GM23338 (cell line): Measurements from ENCODE around the gene TAF4B. TPM values are rescaled to one million over a fixed set of nuclear protein-coding genes. Genes with fewer than 3 reads are reported as not detected.
A peak's percentile ranks its signal among the peaks of the same experiment; 100 is the strongest.

ENCODE experiments used
- ATAC-seq: fragments of 200-7000 bp; cut with Tn5 transposase; 3 replicates; pipeline ENCODE4 v1.9.1; 2020
- DNase-seq: peaks from one replicate; pipeline ENCODE4 v3.0.0-alpha.2; 2015; ENCODE audit warnings: low spot score
- H2AFZ ChIP-seq: fragments of 200-600 bp; sonication (generic); 2 replicates; pipeline ENCODE4 v1.8.0; 2016; ENCODE audit warnings: antibody characterized with exemption, mild to moderate bottlenecking, moderate library complexity
- H3F3A ChIP-seq: fragments of 200-600 bp; sonication (generic); replicated peaks from 2 replicates; pipeline ENCODE4 v1.8.0; 2017; ENCODE audit warnings: antibody characterized with exemption, mixed run types, low read depth
- H3K27ac ChIP-seq: fragments of 200-600 bp; sonication (generic); 2 replicates; pipeline ENCODE4 v1.6.1; 2016; ENCODE audit warnings: low read depth
- H3K27me3 ChIP-seq: fragments of 200-600 bp; sonication (generic); 2 replicates; pipeline ENCODE4 v1.8.0; 2016; ENCODE audit warnings: mild to moderate bottlenecking, mixed run types, moderate library complexity; ENCODE audit not compliant: insufficient read depth
- H3K36me3 ChIP-seq: fragments of 200-600 bp; sonication (generic); 2 replicates; pipeline ENCODE4 v1.8.0; 2016; ENCODE audit warnings: mild to moderate bottlenecking; ENCODE audit not compliant: insufficient read depth
- H3K4me1 ChIP-seq: fragments of 200-600 bp; sonication (generic); 2 replicates; pipeline ENCODE4 v1.8.0; 2016; ENCODE audit warnings: mild to moderate bottlenecking, moderate library complexity; ENCODE audit not compliant: insufficient read depth
- H3K4me2 ChIP-seq: fragments of 200-600 bp; sonication (generic); 2 replicates; pipeline ENCODE4 v1.7.1; 2017; ENCODE audit warnings: mixed run types
- H3K4me3 ChIP-seq: fragments of 200-600 bp; sonication (generic); 2 replicates; pipeline ENCODE4 v1.6.1; 2016; ENCODE audit warnings: mixed run types
- H3K79me2 ChIP-seq: fragments of 200-600 bp; sonication (generic); replicated peaks from 2 replicates; pipeline ENCODE4 v1.8.0; 2017; ENCODE audit warnings: mild to moderate bottlenecking; ENCODE audit not compliant: insufficient read depth
- H3K9me2 ChIP-seq: fragments of 200-600 bp; sonication (generic); 2 replicates; pipeline ENCODE4 v1.8.0; 2017; ENCODE audit not compliant: insufficient read depth
- H4K20me1 ChIP-seq: fragments of 200-600 bp; sonication (generic); replicated peaks from 2 replicates; pipeline ENCODE4 v1.8.0; 2017; ENCODE audit warnings: mild to moderate bottlenecking; ENCODE audit not compliant: insufficient read depth
- H3K27ac Mint-ChIP-seq: 2 replicates; pipeline ENCODE4 v1.8.0; 2020; ENCODE audit warnings: inconsistent platforms, mild to moderate bottlenecking, moderate library complexity, mixed read lengths
- H3K27me3 Mint-ChIP-seq: 3 replicates; pipeline ENCODE4 v1.8.0; 2022; ENCODE audit warnings: low read depth, mild to moderate bottlenecking, moderate library complexity, mixed read lengths, inconsistent platforms; ENCODE audit not compliant: insufficient read depth, poor library complexity
- H3K36me3 Mint-ChIP-seq: 3 replicates; pipeline ENCODE4 v1.8.0; 2021; ENCODE audit warnings: low read depth, mild to moderate bottlenecking, inconsistent platforms, moderate library complexity, mixed read lengths
- H3K4me1 Mint-ChIP-seq: 3 replicates; pipeline ENCODE4 v1.8.0; 2020; ENCODE audit warnings: mild to moderate bottlenecking, inconsistent platforms, mixed read lengths
- H3K4me3 Mint-ChIP-seq: 3 replicates; pipeline ENCODE4 v1.8.0; 2021; ENCODE audit warnings: moderate library complexity, mild to moderate bottlenecking, inconsistent platforms, mixed read lengths
- H3K9me3 Mint-ChIP-seq: 3 replicates; pipeline ENCODE4 v1.8.0; 2020; ENCODE audit warnings: moderate library complexity, mild to moderate bottlenecking, inconsistent platforms, mixed read lengths
- CTCF ChIP-seq, 2 experiments: fragments of 200-600 bp in 1 of 2; sonication (generic) in 1 of 2; conservative IDR thresholded peaks; 2 replicates each; pipeline versions ENCODE4 v1.5.1 to v1.6.1; 2016 to 2017; ENCODE audit warnings: antibody characterized with exemption in 2 of 2, low read depth in 2 of 2, mild to moderate bottlenecking in 2 of 2, moderate library complexity in 1 of 2
- ETS1 ChIP-seq: IDR thresholded peaks from 2 replicates; pipeline ENCODE4 v1.6.1; 2016; ENCODE audit warnings: antibody characterized with exemption
- EZH2 ChIP-seq: fragments of 200-600 bp; sonication (generic); IDR thresholded peaks from one replicate; pipeline ENCODE4 v1.8.0; 2017; ENCODE audit warnings: antibody characterized with exemption, mild to moderate bottlenecking, low read depth; ENCODE audit not compliant: unreplicated experiment
- EZH2phosphoT487 ChIP-seq: fragments of 200-600 bp; sonication (generic); IDR thresholded peaks from one replicate; pipeline ENCODE4 v1.8.1; 2018; ENCODE audit warnings: antibody characterized with exemption; ENCODE audit not compliant: unreplicated experiment
- JUNB ChIP-seq: IDR thresholded peaks from one replicate; pipeline ENCODE4 v1.6.1; 2016; ENCODE audit warnings: antibody characterized with exemption; ENCODE audit not compliant: unreplicated experiment
- NANOG ChIP-seq: IDR thresholded peaks from 2 replicates; pipeline ENCODE4 v1.6.1; 2016; ENCODE audit warnings: antibody characterized with exemption, borderline replicate concordance
- POLR2AphosphoS5 ChIP-seq: IDR thresholded peaks from 2 replicates; pipeline ENCODE4 v1.6.1; 2016; ENCODE audit warnings: antibody characterized with exemption, low read depth
- REST ChIP-seq: IDR thresholded peaks from one replicate; pipeline ENCODE4 v1.6.1; 2018; ENCODE audit warnings: antibody characterized with exemption; ENCODE audit not compliant: unreplicated experiment
- STAT1 ChIP-seq: IDR thresholded peaks from one replicate; pipeline ENCODE4 v1.6.1; 2016; ENCODE audit warnings: antibody characterized with exemption; ENCODE audit not compliant: unreplicated experiment
- ZNF114 ChIP-seq: fragments of 250-450 bp; sonication (Bioruptor Pico); IDR thresholded peaks from 2 replicates; pipeline ENCODE4 v1.5.0; 2020; ENCODE audit warnings: mild to moderate bottlenecking, moderate library complexity
- ZNF462 ChIP-seq: fragments of 250-450 bp; sonication (Bioruptor Pico); IDR thresholded peaks from 2 replicates; pipeline ENCODE4 v1.5.0; 2020; ENCODE audit warnings: mild to moderate bottlenecking, moderate library complexity
- polyA plus RNA-seq: library from polyadenylated mRNA; unstranded; fragments of >200 nt; fragmentation: Nextera tagmentation; extraction: Ambion mirVana; gene quantifications from 2 replicates; pipeline ENCODE4 v1.2.1, GENCODE V29; 2016
- total RNA-seq: library from RNA; depleted of rRNA; stranded (reverse); fragments of >200 nt; shearing (Covaris generic); gene quantifications from 2 replicates; pipeline ENCODE4 v1.2.3, GENCODE V29; 2014

Gene TAF4B
- total and polyA plus RNA-seq, 2 experiments from 2014 or later = 9.4 to 27.3 TPM

GRCh38 chr18:26342646-26343045 is 116.4 kb downstream of the TAF4B start:
- Mint-ChIP-seq H3K4me1 (peaks cover 13% of the 10 kb centered on the region), H3K9me3 (peaks cover 21% of the 10 kb centered on the region), H3K4me3 (no peak overlapping the region), H3K27ac (no peak overlapping the region), H3K36me3 (peaks cover 39% of the 10 kb centered on the region), H3K27me3 (no peaks in the 10 kb centered on the region)
- Histone ChIP-seq H4K20me1 (no peaks in the 10 kb centered on the region), H3K27me3 (no peaks in the 10 kb centered on the region), H3K36me3 (no peaks in the 10 kb centered on the region), H3K4me2 (no peak overlapping the region), H3K27ac (no peak overlapping the region), H3K79me2 (no peaks in the 10 kb centered on the region), H3F3A (no peaks in the 10 kb centered on the region), H2AFZ (no peak overlapping the region), H3K4me1 (no peaks in the 10 kb centered on the region), H3K9me2 (no peaks in the 10 kb centered on the region), H3K4me3 (no peak overlapping the region)
- ATAC-seq (no peak), DNase-seq (peak; percentile 6)
- TF ChIP-seq ETS1 (no peak), POLR2AphosphoS5 (no peak), ZNF462 (CRISPR knock-in tag) (no peak), REST (no peak), EZH2 (no peak), STAT1 (no peak), ZNF114 (CRISPR knock-in tag) (no peak), CTCF (conservative IDR thresholded peaks at IDR 0.05; ENCODE audit: low read depth in 2 of 2) (no peak), JUNB (no peak), EZH2phosphoT487 (no peak), NANOG (no peak)
